HG02642 (cell line): Measurements from ENCODE around the gene NLGN4X.

Experiments used
- ATAC-seq: cut with Tn5 transposase; IDR thresholded peaks from one replicate; pipeline ENCODE4 v1.9.1; 2021; ENCODE audit warnings: mild to moderate bottlenecking; ENCODE audit not compliant: unreplicated experiment, poor library complexity

NLGN4X gene

DNA sequence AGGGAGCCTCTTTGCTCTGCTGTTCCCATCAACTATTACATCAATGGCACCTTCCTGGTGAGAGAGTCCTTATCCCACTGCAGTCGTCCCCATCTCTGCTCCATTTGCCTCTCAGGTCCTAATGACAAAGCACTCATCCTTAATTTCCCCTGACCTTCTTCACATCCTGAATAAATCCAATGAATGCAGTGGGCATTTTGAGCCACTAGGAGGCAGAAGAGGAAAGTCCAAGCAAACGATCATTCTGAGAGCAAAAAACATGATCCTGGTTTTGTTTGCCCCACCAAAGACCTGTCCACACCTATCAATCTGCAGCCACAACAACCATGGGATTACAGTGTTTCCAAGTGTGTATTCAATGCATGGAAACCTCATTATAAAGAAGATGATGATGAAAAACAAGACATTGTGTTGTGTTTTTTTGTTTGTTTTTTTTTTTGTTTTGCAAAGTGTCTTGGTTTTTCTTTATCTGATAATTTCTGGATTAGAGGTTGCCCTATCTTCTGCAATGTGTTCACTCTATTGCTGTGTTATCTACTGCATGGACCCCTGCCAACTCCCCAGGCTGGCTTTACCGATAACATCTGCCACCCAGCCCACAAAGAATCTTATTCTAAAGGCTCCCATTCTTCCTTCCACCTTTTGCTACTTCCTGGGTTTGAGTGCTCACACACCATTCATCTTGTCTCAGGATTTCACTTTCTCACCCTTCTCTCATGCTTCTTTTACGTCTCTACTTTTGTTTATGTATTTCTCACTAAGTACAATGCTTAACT lies 207.2 kb downstream of the NLGN4X start:
- no peak for ATAC-seq

DNA sequence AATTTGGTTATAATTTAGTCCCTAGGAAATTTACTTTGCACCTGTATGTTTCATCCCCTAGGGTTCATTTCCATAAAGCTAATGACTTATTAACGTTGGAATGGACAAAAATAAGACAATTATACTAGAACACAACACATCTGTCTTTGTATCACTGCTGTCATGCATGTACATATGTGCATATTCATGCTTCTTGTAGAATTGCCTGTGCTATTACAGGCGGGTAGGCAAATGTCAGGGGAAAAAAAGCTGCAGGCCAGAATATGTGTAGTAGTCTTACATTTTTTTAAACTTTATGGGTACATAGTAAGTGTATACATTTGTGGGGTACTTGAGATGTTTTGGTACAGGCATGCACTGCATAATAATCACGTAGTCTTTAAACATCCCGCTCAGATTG lies 209.6 kb downstream of the NLGN4X start:
- ATAC-seq: no peak

DNA sequence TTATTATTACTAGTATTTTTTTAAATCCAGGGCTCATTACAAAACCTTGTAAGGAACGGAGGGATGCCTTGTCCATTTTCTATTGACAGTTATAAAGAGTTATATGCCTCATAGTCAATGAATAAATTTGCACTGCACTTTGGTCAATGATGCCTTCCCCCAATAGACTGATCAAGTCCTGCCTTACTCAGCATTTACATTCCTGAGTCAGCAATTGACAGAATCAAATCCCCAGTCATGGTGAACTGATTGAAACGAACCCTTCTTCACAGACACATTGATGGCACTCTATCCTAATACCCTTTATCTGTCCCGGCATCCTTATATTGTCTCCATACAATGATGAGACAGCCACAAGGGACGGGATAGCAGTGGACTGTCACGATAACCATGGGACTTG lies 213.2 kb downstream of the NLGN4X start:
- ATAC-seq: no peak

DNA sequence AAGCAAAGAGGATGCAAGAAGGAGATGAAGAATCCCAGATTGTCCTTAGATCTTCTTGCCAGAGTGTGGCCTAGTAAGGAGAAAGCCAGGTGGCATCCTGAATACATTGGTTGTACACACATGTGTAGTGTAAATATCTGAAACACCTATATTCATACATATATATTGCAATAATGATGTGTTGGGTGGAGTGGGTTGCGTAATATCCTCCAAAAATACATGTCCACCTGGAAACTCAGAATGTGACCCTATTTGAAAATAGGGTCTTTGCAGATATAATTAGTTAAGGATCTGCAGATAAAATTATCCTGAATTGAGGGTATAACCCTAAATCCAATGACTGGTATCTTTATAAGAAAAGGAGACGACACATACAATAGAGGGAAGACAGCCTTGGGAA lies 216.3 kb downstream of the NLGN4X start:
- no peak for ATAC-seq

DNA sequence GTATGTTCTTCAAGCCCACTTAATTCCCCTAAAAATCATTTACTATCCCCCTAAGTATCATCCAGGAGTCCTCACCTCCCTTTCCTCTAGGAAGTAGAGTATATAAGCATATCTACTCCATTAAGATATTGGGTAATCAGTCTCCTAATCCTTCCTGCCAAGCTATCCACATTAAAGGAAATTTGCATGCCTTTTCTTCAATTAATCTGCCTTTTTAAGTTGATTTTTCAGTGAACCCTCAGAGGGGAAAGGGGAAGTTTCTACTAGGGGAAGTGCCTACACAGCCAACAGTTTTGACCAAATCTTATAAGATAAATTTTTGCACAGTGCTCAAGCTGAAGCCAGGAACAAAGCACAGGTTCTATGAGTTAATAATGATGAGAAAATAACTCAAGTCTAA lies 222.8 kb downstream of the NLGN4X start:
- ATAC-seq: no peak

DNA sequence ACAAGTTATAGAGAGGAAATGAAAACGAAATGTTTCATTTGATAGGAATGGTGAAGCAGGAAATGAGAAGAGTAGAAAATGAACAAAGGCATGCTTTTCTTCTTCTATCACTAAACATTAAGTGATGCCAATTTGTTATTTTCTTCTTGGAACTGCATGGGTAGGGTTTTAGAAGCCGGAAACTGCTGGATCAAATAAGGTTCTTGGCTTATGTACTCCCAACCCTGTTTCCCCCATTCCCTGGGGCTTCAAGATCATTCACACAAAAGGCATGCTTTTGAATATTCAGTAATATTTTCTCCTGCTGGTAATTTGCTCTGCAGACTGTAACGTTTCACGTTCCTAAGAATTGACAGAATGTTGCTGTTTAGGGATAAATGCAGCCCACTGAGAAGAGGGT lies 224.1 kb downstream of the NLGN4X start:
- no peak for ATAC-seq

DNA sequence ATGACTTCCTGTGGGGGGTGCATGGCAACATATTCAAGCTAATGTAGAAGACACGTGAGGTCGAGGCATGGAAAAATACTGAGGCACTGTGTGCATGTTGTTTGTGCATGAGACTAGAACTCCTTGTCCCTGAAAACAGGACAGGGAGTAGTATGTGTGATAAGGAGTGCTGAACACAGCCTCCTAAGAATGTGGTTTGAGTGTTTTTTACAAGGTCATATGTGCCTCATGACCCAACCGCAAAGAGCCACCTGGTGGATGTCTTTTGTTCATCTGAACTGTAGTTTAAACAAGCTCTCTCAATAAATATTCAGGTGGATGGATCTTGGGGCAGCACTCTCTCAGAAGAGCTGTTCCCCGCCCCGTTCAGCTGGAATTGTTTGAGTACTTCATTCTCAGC lies 226.6 kb downstream of the NLGN4X start:
- no peak for ATAC-seq

DNA sequence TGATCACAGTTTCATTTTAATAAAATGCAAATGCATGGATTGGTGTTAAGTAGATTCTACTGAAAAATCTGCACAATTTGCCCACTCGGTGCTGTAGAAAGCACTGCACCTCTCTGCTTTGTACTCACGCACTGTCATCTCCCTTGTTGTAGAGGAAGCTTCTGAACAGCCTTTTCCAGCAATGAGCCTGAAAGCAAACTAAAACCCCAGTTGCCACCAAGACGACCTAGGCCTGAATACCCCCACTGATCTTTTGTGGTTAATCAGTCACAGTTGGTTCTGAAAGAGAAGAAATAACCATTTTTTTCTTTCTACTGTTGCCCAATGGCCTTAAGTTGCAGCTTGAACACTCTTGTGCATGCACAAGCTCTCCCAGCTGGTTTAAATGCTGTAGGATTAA lies 229.8 kb downstream of the NLGN4X start:
- ATAC-seq: no peak

DNA sequence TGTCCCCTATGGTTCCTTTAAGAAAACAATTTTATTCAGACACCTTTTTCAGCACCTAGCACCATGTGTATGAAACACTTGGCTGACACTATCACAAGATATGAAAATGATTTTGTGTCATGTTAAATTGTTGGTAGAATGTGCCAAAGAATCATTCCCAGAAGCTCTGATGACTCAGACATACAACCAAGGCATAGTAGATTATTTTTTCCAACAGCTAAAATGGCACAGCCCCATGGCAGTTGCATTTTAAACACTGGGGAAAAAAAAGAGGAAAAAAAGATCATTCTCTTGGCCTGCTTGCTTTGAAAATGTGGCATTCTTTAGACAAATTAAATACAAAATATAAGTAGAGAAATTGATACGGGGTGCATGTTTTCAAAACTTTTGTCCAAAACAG lies 230.2 kb downstream of the NLGN4X start:
- no peak for ATAC-seq

DNA sequence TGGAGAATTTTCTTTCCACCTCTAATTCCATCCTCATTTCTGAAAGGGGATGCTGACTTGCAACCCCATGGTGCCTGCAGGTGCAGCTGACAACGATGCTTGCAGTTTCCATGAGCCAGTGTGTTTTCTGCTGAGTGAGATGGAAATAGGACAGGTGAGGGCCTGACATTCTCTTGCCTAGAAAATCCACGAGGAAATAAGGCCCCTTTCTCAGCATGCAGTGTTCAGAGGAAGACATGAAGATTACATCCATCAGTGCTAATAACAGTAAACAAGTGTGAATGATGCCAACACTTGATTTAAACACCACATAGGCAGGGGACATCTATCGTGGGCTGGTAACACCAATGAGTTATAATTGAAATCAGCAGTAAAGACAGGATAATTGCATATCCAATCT lies 237.3 kb downstream of the NLGN4X start:
- no peak for ATAC-seq

DNA sequence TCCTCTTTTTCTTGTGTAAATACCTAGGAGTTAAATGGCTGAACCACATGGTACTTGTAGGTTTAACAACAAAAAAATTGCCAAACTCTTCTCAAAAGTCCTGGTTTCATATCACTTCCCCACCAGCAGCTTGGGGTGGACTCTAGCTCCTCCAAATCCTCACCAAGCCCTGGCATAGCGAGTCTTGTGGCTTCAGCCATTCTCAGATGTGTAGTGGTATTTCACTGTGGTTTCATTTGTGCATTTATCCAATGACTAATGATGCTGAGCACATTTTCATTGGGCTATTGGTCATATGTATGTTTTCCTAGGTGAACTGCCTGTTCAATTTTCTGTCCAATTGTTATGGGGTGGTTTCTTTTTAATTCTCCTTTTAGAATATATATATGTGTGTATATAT lies 249.3 kb downstream of the NLGN4X start:
- ATAC-seq: no peak

DNA sequence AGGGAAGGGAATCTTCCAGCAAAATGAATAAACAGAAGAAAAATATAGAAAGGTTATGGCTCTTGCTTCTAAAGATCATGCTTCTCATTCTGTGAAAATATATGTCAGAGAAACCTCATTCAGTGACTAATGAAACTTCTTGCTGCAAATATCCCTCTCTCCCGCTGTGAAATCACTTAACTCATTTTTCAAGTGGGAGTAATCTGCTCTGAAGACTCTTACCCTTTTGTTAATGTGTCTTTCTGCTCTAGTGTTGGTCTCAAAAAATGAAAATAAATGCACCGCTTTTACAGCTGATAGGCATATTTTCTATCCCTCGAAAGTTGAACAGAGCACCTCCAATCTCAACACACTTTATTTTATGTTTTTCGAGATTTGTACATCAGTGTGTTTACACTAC lies 252.3 kb downstream of the NLGN4X start:
- no peak for ATAC-seq

DNA sequence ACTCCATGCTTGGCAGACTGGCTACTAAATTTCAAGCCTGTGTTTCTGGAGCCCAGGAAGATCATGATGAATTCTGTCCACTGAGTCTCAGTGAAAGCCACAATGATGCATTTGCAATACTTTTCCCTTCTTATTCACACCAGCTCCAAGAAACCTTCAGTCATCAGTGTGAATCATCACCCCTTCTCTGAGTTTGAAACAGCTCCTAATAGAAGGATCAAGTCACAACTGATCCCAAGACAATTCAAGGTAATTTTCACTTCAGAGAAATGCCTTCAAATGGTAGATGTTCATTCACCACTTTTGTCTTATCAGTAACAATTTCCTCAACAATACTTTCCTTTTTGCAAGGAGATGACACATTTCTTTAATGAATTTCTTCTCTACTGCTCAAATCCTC lies 257.4 kb downstream of the NLGN4X start:
- no peak for ATAC-seq

DNA sequence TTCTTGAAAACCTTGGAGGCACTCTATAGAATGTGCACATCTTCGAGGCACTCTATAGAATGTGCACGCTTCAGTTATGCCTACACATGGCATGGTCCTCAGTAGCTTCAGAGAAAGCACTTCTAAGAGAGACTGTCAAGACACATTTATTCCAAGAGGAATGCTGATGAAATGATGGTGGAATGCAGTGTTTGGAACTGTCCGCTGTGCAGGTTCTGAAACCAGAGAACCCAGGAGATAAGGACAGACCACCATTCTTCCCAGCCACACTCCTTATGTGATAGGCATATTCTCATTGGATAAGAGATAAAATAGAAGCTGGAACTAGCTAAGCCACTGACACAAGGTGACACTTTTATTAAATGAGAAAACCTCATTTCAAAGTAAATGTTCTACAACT lies 263.3 kb downstream of the NLGN4X start:
- no peak for ATAC-seq

DNA sequence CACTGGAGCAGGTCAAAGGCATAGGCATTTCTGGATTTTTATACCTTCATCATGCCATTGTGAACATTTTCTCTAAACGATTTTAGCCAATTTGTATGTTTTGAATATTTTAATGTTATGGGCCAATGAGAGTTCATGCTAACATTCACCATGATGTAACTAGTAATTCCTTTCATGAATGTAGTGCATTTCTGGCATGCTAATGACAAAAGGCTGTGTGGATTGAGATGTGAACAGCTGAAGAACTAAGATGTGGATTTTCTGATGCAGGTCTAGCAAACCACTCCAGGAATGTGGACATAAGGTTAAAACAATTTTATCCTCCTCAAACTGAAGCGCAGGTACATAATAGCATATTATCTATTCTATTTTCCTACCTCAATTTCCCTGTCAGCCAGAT lies 269.4 kb downstream of the NLGN4X start:
- ATAC-seq: no peak

DNA sequence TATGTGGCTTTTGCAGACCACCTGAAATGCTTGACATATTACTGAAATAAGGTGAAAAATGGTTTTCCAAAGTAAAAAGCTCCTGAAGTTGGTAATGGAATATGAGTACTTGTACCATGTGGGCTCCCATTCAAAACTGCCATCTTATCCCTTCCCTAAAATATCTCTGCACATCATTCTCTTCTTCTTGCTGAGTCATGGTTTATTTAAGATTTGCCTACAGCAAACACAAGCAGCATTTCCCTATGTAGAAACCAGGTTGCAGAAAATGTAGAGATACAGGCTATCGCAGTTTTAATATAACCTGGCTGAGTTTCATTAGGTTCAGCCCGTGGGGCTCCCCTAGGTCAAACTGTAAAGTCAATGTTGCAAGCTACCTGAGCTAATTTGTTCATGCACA lies 270.1 kb downstream of the NLGN4X start:
- ATAC-seq: no peak

DNA sequence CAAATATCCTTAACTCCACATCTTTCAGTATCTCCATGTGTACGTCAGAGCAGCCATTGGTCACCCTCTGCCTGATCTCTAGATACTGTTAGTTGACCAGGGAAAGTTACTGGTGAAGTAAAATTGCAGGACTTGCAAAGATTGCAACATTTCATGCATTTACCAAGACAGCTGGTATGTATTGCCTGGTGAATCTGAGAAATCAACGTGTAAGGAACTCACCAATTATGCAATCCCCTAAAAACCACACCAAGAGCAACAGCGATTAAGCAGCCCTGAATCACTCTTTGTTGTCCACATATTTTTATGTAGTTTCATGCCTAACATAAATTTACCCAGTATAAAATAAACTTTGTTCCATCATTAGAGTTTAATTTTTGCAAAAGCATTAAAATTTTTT lies 271.2 kb downstream of the NLGN4X start:
- no peak for ATAC-seq

DNA sequence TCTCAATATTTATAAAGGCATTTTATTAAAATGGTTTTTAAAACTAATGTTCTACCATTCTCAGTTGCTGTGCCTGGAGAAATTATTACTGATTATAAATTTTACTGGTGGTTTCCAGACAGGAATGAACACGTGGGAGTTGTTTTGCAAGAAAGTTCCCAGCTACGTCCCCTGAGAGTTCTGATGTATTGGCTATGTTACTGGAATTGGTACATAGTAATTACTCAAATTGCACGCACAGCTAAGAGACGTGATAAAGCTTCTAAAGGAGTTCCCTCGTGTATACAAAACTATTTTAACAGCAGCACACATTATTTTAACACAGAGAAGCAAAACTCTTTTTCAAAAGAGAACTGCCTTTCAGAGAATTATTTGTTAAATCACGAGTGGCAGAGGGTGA lies 292.2 kb downstream of the NLGN4X start:
- ATAC-seq: no peak

DNA sequence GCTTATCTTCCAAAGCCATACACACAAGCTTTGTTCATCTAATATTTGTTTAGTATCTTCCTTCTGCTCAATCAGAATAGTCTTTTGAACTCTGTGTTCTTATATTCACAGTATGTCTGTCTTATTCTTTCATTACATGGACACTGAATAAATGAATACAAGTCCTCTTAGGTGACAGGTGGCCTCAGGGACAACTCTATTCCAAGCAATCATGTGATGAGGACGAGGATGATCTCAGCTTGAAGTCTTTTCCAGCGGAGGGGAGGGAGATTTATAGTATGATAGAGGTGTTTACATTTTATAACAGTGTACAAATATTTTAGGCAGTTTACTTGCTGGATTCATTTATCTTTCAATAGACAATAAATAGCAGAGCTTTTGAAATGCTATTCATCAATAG lies 300.4 kb downstream of the NLGN4X start:
- no peak for ATAC-seq

DNA sequence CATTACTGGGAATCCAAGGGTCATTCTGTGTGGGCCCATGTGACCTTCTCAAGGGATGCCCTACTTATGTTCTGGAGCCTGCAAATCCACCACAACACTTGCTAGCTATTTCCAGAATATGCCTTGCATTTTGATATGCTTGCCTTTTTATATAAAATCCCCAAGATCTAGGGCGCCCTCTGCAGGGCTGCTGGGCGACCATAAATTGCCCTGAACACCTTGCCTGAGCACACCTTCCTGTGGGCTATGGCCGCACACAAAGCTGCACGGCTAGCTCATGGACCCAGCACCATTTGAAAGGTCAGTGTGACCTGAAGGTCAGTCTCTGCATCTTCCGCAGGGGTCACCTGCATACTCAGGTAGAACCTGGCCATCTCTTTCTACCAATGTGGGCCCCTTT lies 311.7 kb downstream of the NLGN4X start:
- ATAC-seq: no peak

DNA sequence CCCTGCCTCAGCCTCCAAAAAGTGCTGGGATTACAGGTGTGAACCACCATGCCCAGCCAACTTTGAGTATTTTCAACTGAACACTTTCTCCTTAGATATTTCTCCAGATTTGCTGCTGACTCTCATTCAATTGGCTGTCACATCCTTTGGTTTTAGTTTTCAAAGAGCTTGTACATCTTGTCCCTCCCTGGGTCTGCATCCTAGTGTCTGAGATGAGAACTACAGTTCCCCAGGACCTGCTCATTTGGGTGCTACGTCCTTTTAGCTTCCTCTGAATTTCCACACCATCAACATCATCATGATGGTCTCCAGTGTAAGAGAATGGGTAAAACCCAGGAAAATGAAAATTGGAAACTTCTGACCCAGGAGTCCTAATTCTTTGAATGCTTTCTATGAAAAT lies 312.9 kb downstream of the NLGN4X start:
- ATAC-seq: no peak

DNA sequence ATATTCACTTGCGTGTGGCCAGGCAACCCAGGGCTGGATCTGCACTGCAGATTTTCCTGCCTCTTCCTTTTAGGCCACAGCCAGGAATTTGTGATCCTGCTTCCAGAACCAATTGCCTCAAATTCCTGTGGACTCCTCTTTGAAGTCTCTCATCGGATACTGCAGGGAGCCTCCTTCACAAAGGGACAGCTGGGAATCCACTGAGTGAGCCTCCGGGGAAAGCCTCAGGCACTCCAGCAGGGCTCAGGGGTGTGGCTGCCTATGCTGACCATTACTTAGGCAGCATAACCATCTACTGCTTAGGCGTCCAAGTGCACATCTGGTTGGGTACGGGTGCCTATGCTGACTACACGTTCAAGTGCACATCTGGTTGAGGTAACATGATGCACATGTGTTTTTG lies 321.5 kb downstream of the NLGN4X start:
- no peak for ATAC-seq
